Uterus (tissue), 2 donors: ENCODE data around the gene USP14.

Experiments used
- CTCF ChIP-seq, 4 experiments: fragments of 200-600 bp in 2 of 4; fragments of 450-650 bp in 2 of 4; sonication (generic) in 2 of 4; IDR thresholded peaks; one replicate each; pipeline ENCODE4 v1.5.1; 2016 to 2019; ENCODE audit warnings: antibody characterized with exemption in 4 of 4, mild to moderate bottlenecking in 2 of 4, moderate library complexity in 1 of 4
- POLR2A ChIP-seq, 2 donors: fragments of 450-650 bp; IDR thresholded peaks; one replicate each; pipeline ENCODE4 v1.6.1; 2016; ENCODE audit warnings: antibody characterized with exemption in 2 of 2, mild to moderate bottlenecking in 1 of 2, moderate library complexity in 1 of 2

- TF ChIP-seq CTCF (IDR thresholded peaks at IDR 0.05) (no peak), POLR2A (IDR thresholded peaks at IDR 0.05) (no peak)
These were observed 37.3 kb downstream of the USP14 start for GRCh38 chr18:195651-196050.
